ENCODE measurements around the gene CPEB4. TPM values are rescaled to one million over a fixed set of nuclear protein-coding genes. Genes with fewer than 3 reads are reported as not detected.

The CPEB4 gene
- polyA plus RNA-seq, 4 donors = 29.8 to 49.1 (median 39.0) TPM

GRCh38 chr5:173858670-173859407 lies 29.3 kb upstream of the CPEB4 start:
- DNase-seq (ENCODE audit: low read depth in 4 of 4, low spot score in 2 of 4) = no peak

GRCh38 chr5:173859408-173860159 lies 28.6 kb upstream of the CPEB4 start:
- DNase-seq (ENCODE audit: low read depth in 4 of 4, low spot score in 2 of 4) = no peak

GRCh38 chr5:173862047-173862477 lies 26.1 kb upstream of the CPEB4 start:
- no peak for DNase-seq (ENCODE audit: low read depth in 4 of 4, low spot score in 2 of 4)

- no peak for DNase-seq (ENCODE audit: low read depth in 4 of 4, low spot score in 2 of 4)
Observed at GRCh38 chr5:173863359-173863758, 24.8 kb upstream of the CPEB4 start.

- DNase-seq (ENCODE audit: low read depth in 4 of 4, low spot score in 2 of 4) = no peak
Observed at GRCh38 chr5:173864126-173865050, 23.8 kb upstream of the CPEB4 start.

- DNase-seq (ENCODE audit: low read depth in 4 of 4, low spot score in 2 of 4) = no peak
Observed at GRCh38 chr5:173866243-173866857, 21.8 kb upstream of the CPEB4 start.

- no peak for DNase-seq (ENCODE audit: low read depth in 4 of 4, low spot score in 2 of 4)
Observed at GRCh38 chr5:173866858-173867679, 21.1 kb upstream of the CPEB4 start.

- DNase-seq (ENCODE audit: low read depth in 4 of 4, low spot score in 2 of 4) = no peak
Observed at GRCh38 chr5:173868096-173868880, 19.9 kb upstream of the CPEB4 start.

- no peak for DNase-seq (ENCODE audit: low read depth in 4 of 4, low spot score in 2 of 4)
Observed at GRCh38 chr5:173869316-173869715, 18.8 kb upstream of the CPEB4 start.

GRCh38 chr5:173872957-173873305 lies 15.2 kb upstream of the CPEB4 start:
- DNase-seq (ENCODE audit: low read depth in 4 of 4, low spot score in 2 of 4) = no peak

- no peak for DNase-seq (ENCODE audit: low read depth in 4 of 4, low spot score in 2 of 4)
Observed at GRCh38 chr5:173873306-173873922, 14.7 kb upstream of the CPEB4 start.

- DNase-seq (ENCODE audit: low read depth in 4 of 4, low spot score in 2 of 4) = no peak
Observed at GRCh38 chr5:173875189-173875588, 13.0 kb upstream of the CPEB4 start.

GRCh38 chr5:173878224-173878967 lies 9.8 kb upstream of the CPEB4 start:
- DNase-seq (ENCODE audit: low read depth in 4 of 4, low spot score in 2 of 4) = no peak

- no peak for DNase-seq (ENCODE audit: low read depth in 4 of 4, low spot score in 2 of 4)
Observed at GRCh38 chr5:173880306-173880985, 7.7 kb upstream of the CPEB4 start.

- no peak for DNase-seq (ENCODE audit: low read depth in 4 of 4, low spot score in 2 of 4)
Observed at GRCh38 chr5:173881811-173882575, 6.2 kb upstream of the CPEB4 start.

- DNase-seq (ENCODE audit: low read depth in 4 of 4, low spot score in 2 of 4) = no peak
Observed at GRCh38 chr5:173882632-173883031, 5.5 kb upstream of the CPEB4 start.
